Heart left ventricle (tissue), 16 donors: Measurements from ENCODE around the gene FCHSD2. TPM values are rescaled to one million over a fixed set of nuclear protein-coding genes. Genes with fewer than 3 reads are reported as not detected.
"Not testable (repeated sequence)": the region's sequence is repeated elsewhere in the genome, so short reads cannot be mapped to it uniquely, and the experiment has no call there.

ENCODE experiments used
- ATAC-seq, 4 donors: fragments of 200-7000 bp; cut with Tn5 transposase; one replicate each; pipeline ENCODE4 v1.9.1; 2020 to 2022; ENCODE audit warnings: moderate library complexity in 4 of 4, mild to moderate bottlenecking in 3 of 4, moderate number of reproducible peaks in 1 of 4
- DNase-seq, 5 donors: peaks; one replicate each; pipeline ENCODE4 v3.0.0-alpha.2; 2020
- H3K27ac ChIP-seq, 12 donors: fragments of 200-600 bp; sonication (generic) in 4 of 12; one replicate each; pipeline versions ENCODE4 v1.5.0 to v1.8.0; 2016 to 2022; ENCODE audit warnings: mild to moderate bottlenecking in 2 of 12
- H3K27me3 ChIP-seq, 9 donors: fragments of 200-600 bp; sonication (generic) in 2 of 9; one replicate each; pipeline versions ENCODE4 v1.5.1 to v1.8.0; 2016 to 2022; ENCODE audit warnings: mild to moderate bottlenecking in 3 of 9
- H3K36me3 ChIP-seq, 9 donors: fragments of 200-600 bp; sonication (generic) in 2 of 9; one replicate each; pipeline versions ENCODE4 v1.5.0 to v1.8.0; 2018 to 2022; ENCODE audit warnings: mild to moderate bottlenecking in 2 of 9
- H3K4me1 ChIP-seq, 12 donors: fragments of 200-600 bp; sonication (generic) in 4 of 12; one replicate each; pipeline versions ENCODE4 v1.5.0 to v1.8.0; 2016 to 2022; ENCODE audit warnings: mild to moderate bottlenecking in 3 of 12
- H3K4me3 ChIP-seq, 12 donors: fragments of 200-600 bp; sonication (generic) in 4 of 12; one replicate each; pipeline versions ENCODE4 v1.5.0 to v1.8.0; 2017 to 2022; ENCODE audit warnings: mild to moderate bottlenecking in 9 of 12, moderate library complexity in 4 of 12
- H3K9me3 ChIP-seq, 12 donors: fragments of 200-600 bp; sonication (generic) in 4 of 12; one replicate each; pipeline versions ENCODE4 v1.5.0 to v1.8.0; 2016 to 2022; ENCODE audit warnings: mild to moderate bottlenecking in 1 of 12
- POLR2A ChIP-seq, 2 donors: fragments of 450-650 bp; IDR thresholded peaks; one replicate each; pipeline ENCODE4 v1.6.1; 2017; ENCODE audit warnings: antibody characterized with exemption in 2 of 2, mild to moderate bottlenecking in 2 of 2, moderate library complexity in 2 of 2
- WGBS, 4 donors: extraction: QIAGEN DNeasy Blood & Tissue Kit in 2 of 4; methylation state at CpG; one replicate each; pipeline versions ENCODE4 v1.1.5 to v1.1.7; 2013 to 2018; 5-methylcytosine and 5-hydroxymethylcytosine counted together
- intact Hi-C, 10 donors: fragments of 100-400 bp; cut with DNase I; formaldehyde crosslinking; loops; one replicate each; pipeline versions ENCODE4 v1.11.1 to v1.14.2; 2022
- polyA plus RNA-seq, 2 donors: library from polyadenylated mRNA; stranded (reverse); fragments of 200-250 nt; gene quantifications; one replicate each; pipeline ENCODE4 v1.2.3, GENCODE V29; 2013
- total RNA-seq, 9 donors: library from RNA; depleted of rRNA in 2 of 9; stranded (reverse); fragments of >200 nt in 2 of 9; fragmentation: NEBNext Ultra II Directional in 3 of 9; extraction: Animal tissue kit (Norgen Biotek cat#: 25700) in 3 of 9; gene quantifications; one replicate each; pipeline versions ENCODE4 v1.1.0 to v1.2.4, GENCODE V29; 2016 to 2023
- TF ChIP-seq, protein P1 (sequence below), 12 donors: fragments of 200-600 bp; sonication (generic) in 4 of 12; IDR thresholded peaks; one replicate each; pipeline versions ENCODE4 v1.5.0 to v1.8.0; 2018 to 2022; ENCODE audit warnings: antibody characterized with exemption in 12 of 12, mild to moderate bottlenecking in 5 of 12
- donor health status: ischemic (EF 13 %, LVEDD 7.1; RV severe dilation, severe dysfunction).
- donor health status: healthy with polysubstance abuse.
- donor health status: DM: no; HTN: yes; CAD: no.
- donor health status: DM: no; HTN: no; CAD: no.
- donor health status: ischemic (EF 25% LVEDD 6.9; RV normal size, moderate dysfunction).
- donor health status: ischemic (EF 25% LVEDD 5.7; RV mildly dilated, moderate dysfunction).
- donor health status: healthy.
- donor health status: DM: yes; HTN: yes; CAD: no.
- donor health status: ischemic (EF 35%, LVEDD 5.7; RV mildly dilated, moderate dysfunction).
- donor health status: nonischemic (EF 11% LVEDD 7.7; RV severe dilation, severe dysfunction).
- donor health status: DM: yes; HTN: yes; CAD: no.
- donor health status: PGD.
- donor health status: ischemic (EF 29% LVEDD 5.4; RV normal size, mild dysfunction).
- donor health status: nonischemic (EF 23%, LVEDD 6.1; RV moderate dilation, normal function).

Gene FCHSD2
- total and polyA plus RNA-seq, 11 donors, result 9.9 to 61.1 (median 39.0) TPM

DNA sequence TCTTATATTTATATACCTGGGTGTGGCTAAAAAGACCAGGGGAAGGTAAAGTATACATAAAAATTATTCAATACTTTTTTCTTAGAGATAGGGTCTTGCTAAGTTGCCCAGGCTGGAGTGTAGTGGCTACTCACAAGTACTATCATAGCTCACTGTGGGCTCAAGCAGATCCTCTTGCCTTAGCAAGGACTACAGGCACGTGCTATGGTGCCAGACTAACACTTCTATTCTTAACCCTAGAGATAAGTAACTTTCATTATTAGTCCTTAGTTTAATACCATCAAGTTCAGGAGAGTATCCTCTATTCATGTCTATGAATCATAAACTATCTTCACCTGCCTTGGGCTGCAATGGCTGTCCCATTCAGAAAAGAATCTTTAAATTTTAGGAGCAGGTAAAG is 11.9 kb downstream of the FCHSD2 start:
- Histone ChIP-seq H3K27me3 (no peaks in the 10 kb centered on the region), H3K27ac (no peak overlapping the region), H3K4me1 (peaks cover 0 to 37% (median 9%) of the 10 kb centered on the region in 12 donors), H3K4me3 (no peak overlapping the region), H3K36me3 (peaks cover 0 to 67% (median 51%) of the 10 kb centered on the region in 9 donors), H3K9me3 (peaks cover 0 to 2% (median 0%) of the 10 kb centered on the region in 12 donors)
- no peak for TF ChIP-seq POLR2A (IDR thresholded peaks at IDR 0.05)
- TF ChIP-seq, protein P1, sequence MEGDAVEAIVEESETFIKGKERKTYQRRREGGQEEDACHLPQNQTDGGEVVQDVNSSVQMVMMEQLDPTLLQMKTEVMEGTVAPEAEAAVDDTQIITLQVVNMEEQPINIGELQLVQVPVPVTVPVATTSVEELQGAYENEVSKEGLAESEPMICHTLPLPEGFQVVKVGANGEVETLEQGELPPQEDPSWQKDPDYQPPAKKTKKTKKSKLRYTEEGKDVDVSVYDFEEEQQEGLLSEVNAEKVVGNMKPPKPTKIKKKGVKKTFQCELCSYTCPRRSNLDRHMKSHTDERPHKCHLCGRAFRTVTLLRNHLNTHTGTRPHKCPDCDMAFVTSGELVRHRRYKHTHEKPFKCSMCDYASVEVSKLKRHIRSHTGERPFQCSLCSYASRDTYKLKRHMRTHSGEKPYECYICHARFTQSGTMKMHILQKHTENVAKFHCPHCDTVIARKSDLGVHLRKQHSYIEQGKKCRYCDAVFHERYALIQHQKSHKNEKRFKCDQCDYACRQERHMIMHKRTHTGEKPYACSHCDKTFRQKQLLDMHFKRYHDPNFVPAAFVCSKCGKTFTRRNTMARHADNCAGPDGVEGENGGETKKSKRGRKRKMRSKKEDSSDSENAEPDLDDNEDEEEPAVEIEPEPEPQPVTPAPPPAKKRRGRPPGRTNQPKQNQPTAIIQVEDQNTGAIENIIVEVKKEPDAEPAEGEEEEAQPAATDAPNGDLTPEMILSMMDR (IDR thresholded peaks at IDR 0.05), result no peak
- WGBS, 4 donors, result 52 to 76% (median 63%) methylated on average over 1 of the region's 1 CpG
- intact Hi-C loops, result loop anchor here in 2 of 10 donors (10.0 kb wide), 2 partner anchors 155 to 195 kb away; no protein-coding TSS in a partner anchor
- peak in 3 of 4 donors; percentile 68 to 83 (median 76) for ATAC-seq
- DNase-seq, result no peak

DNA sequence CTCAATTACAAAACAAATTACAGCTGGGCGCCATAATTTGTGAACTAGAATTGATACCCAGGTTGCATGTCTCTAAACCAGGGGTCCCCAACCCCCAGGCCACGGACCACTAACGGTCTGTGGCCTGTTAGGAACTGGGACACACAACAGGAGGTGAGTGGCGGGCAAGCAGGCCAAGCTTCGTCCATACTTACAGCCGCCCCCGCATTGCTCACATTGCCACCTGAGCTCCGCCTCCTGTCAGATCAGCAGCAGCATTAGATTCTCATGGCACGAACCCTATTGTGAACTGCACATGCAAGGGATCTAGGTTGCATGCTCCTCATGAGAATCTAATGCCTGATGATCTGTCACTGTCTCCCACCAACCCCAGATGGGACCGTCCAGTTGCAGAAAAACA is 12.9 kb downstream of the FCHSD2 start:
- TF ChIP-seq POLR2A (IDR thresholded peaks at IDR 0.05), result no peak
- TF ChIP-seq, protein P1 (IDR thresholded peaks at IDR 0.05), result no peak
- DNase-seq, result no peak
- intact Hi-C loops, result loop anchor here in 2 of 10 donors (5.0 to 10.0 kb wide), 2 partner anchors 42 to 54 kb away; no protein-coding TSS in a partner anchor

DNA sequence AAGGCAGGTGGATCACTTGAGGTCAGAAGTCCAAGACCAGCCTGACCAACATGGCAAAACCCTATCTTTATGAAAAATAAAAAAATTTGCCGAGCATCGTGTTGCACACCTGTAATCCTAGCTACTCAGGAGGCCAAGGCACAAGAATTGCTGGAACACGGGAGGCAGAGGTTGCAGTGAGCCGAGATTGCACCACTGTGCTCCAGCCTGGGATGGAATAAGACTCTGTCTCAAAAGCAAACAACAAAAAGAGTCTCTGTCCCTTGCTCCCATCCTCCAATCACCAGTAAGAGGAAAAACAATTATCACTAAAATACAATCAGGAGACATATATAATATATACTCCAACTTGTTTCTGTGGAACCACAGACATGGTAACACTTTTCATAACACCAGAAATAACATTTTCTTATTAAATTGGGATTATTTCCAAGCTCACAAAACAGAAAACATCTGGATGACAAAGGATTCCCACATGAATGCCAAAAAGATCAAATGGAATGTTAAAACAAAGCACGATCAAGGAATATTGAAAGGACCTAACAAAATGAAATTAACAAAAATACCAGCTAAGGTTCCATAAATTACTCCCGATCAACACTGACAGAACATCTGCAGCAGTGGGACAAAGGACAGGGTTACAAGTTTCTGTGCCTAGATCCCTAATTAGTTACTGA is 15.2 kb downstream of the FCHSD2 start:
- peaks cover 0 to 18% (median 5%) of the 10 kb centered on the region in 12 donors for H3K9me3 ChIP-seq
- no peak for DNase-seq
- no peak for ATAC-seq
- intact Hi-C loops, result loop anchor here in 2 of 10 donors (5.0 to 10.0 kb wide), 2 partner anchors 40 to 52 kb away; no protein-coding TSS in a partner anchor
- H3K36me3 ChIP-seq, result peaks cover 0 to 53% (median 32%) of the 10 kb centered on the region in 9 donors
- peak overlapping the region in 3 of 12 donors; percentile 2 to 7 (median 4) for H3K27ac ChIP-seq
- 71 to 78% (median 75%) methylated on average over 6 of the region's 6 CpGs for WGBS, 4 donors
- H3K27me3 ChIP-seq, result no peaks in the 10 kb centered on the region
- H3K4me3 ChIP-seq, result no peak overlapping the region
- peaks cover 0 to 30% (median 8%) of the 10 kb centered on the region in 12 donors for H3K4me1 ChIP-seq
- no peak for TF ChIP-seq POLR2A (IDR thresholded peaks at IDR 0.05)
- TF ChIP-seq, protein P1 (IDR thresholded peaks at IDR 0.05), result no peak

More for the DNA sequence above, 12.9 kb downstream of the FCHSD2 start:
- Histone ChIP-seq H3K4me3 (no peak overlapping the region), H3K27me3 (no peaks in the 10 kb centered on the region), H3K4me1 (peaks cover 0 to 37% (median 9%) of the 10 kb centered on the region in 12 donors), H3K27ac (no peak overlapping the region), H3K9me3 (peaks cover 0 to 11% (median 5%) of the 10 kb centered on the region in 12 donors), H3K36me3 (peaks cover 0 to 57% (median 47%) of the 10 kb centered on the region in 9 donors)
- WGBS, 4 donors, result 94 to 99% (median 96%) methylated on average over 10 of the region's 10 CpGs
- no peak for ATAC-seq

DNA sequence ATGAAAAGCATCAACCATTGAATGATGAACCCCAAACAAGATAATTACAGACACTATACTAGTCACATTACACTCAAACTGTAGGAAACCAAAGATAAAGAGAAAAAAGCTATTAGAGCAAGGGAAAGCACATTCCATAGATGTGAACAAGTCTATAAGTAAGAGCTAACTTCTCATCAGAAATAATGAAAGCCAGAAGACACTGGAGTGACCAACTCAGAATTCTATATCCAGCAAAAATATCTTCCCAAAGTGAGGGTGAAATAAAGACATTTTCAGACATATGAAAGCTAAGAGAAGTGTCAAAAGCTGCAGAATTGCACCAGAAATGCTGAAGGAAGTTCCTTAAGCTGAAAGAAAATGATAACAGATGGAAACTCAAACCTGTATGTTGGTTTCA is 17.3 kb downstream of the FCHSD2 start:
- H3K9me3 ChIP-seq, result peaks cover 0 to 18% (median 5%) of the 10 kb centered on the region in 12 donors
- no peak overlapping the region for H3K4me3 ChIP-seq
- no peaks in the 10 kb centered on the region for H3K27me3 ChIP-seq
- H3K4me1 ChIP-seq, result peaks cover 0 to 40% (median 9%) of the 10 kb centered on the region in 12 donors
- ATAC-seq, result no peak
- H3K36me3 ChIP-seq, result peaks cover 0 to 39% (median 18%) of the 10 kb centered on the region in 9 donors
- H3K27ac ChIP-seq, result no peak overlapping the region
- intact Hi-C loops, result loop anchor here in 2 of 10 donors (5.0 to 10.0 kb wide), 2 partner anchors 37 to 50 kb away; no protein-coding TSS in a partner anchor
- no peak for DNase-seq
- TF ChIP-seq POLR2A (IDR thresholded peaks at IDR 0.05), result no peak
- TF ChIP-seq, protein P1 (IDR thresholded peaks at IDR 0.05), result no peak

DNA sequence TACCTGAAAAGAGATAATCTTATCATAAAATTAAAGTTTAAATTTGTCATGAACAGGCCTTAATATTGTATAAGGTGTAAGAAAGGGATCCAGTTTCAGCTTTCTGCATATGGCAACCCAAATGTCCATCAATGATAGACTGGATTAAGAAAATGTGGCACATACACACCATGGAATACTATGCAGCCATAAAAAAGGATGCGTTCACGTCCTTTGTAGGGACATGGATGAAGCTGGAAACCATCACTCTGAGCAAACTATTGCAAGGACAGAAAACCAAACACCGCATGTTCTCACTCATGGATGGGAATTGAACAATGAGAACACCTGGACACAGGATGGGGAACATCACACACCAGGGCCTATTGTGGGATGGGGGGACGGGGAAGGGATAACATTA is 18.2 kb downstream of the FCHSD2 start:
- not testable (repeated sequence) for ATAC-seq, DNase-seq, H3K27me3 ChIP-seq, H3K4me3 ChIP-seq, H3K27ac ChIP-seq
- peaks cover 0 to 43% (median 12%) of the 10 kb centered on the region in 12 donors for H3K4me1 ChIP-seq
- peaks cover 0 to 18% (median 5%) of the 10 kb centered on the region in 12 donors for H3K9me3 ChIP-seq
- intact Hi-C loops, result loop anchor here in 1 of 10 donors (10.0 kb wide), 1 partner anchor 49 kb away; no protein-coding TSS in a partner anchor
- peaks cover 0 to 40% (median 16%) of the 10 kb centered on the region in 9 donors for H3K36me3 ChIP-seq
- WGBS, 4 donors, result 97 to 99% (median 99%) methylated on average over 4 of the region's 4 CpGs
